NT2/D1 (cell line): ENCODE measurements around the gene ROBO1.

Source experiments
- DNase-seq: peaks from one replicate; pipeline ENCODE4 v3.0.0-alpha.2; 2011; ENCODE audit warnings: low read depth, low spot score
- H3K27me3 ChIP-seq: 2 replicates; pipeline ENCODE4 v1.6.0; 2011; ENCODE audit warnings: mild to moderate bottlenecking; ENCODE audit not compliant: insufficient read length, insufficient read depth
- H3K36me3 ChIP-seq: 2 replicates; pipeline ENCODE4 v1.6.1; 2011; ENCODE audit warnings: mild to moderate bottlenecking, low read length, mixed read lengths; ENCODE audit not compliant: insufficient read depth, insufficient read length
- H3K4me1 ChIP-seq: 2 replicates; pipeline ENCODE4 v1.5.1; 2011; ENCODE audit not compliant: insufficient read depth, insufficient read length
- H3K4me3 ChIP-seq: 2 replicates; pipeline ENCODE4 v1.5.1; 2011; ENCODE audit warnings: low read depth; ENCODE audit not compliant: insufficient read length
- H3K9ac ChIP-seq: 2 replicates; pipeline ENCODE4 v1.6.0; 2011; ENCODE audit warnings: low read depth; ENCODE audit not compliant: insufficient read length
- H3K9me3 ChIP-seq: 2 replicates; pipeline ENCODE4 v1.5.1; 2011; ENCODE audit warnings: mild to moderate bottlenecking, low read length; ENCODE audit not compliant: insufficient read depth
- SUZ12 ChIP-seq: IDR thresholded peaks from 2 replicates; pipeline ENCODE4 v1.6.1; 2011; ENCODE audit not compliant: insufficient read length, insufficient read depth; ENCODE audit errors: extremely low read depth
- YY1 ChIP-seq: IDR thresholded peaks from 2 replicates; pipeline ENCODE4 v1.6.1; 2011; ENCODE audit not compliant: insufficient read length, insufficient read depth
- ZNF274 ChIP-seq: IDR thresholded peaks from 2 replicates; pipeline ENCODE4 v1.6.1; 2011; ENCODE audit warnings: mild to moderate bottlenecking, low read depth, low read length

Gene ROBO1

GRCh38 chr3:78799681-78800080, 968.1 kb downstream of the ROBO1 start:
- H3K36me3 ChIP-seq: no peaks in the 10 kb centered on the region
- DNase-seq: no peak
- no peak overlapping the region for H3K4me3 ChIP-seq
- TF ChIP-seq SUZ12 (no peak), YY1 (no peak), ZNF274 (no peak)
- H3K9me3 ChIP-seq: no peaks in the 10 kb centered on the region
- H3K27me3 ChIP-seq: no peaks in the 10 kb centered on the region
- no peaks in the 10 kb centered on the region for H3K4me1 ChIP-seq
- H3K9ac ChIP-seq: no peak overlapping the region

GRCh38 chr3:78798266-78798832, 969.4 kb downstream of the ROBO1 start:
- Histone ChIP-seq H3K36me3 (no peaks in the 10 kb centered on the region), H3K9me3 (no peaks in the 10 kb centered on the region), H3K9ac (no peak overlapping the region), H3K4me3 (no peak overlapping the region), H3K4me1 (no peaks in the 10 kb centered on the region), H3K27me3 (no peaks in the 10 kb centered on the region)
- no peak for DNase-seq
- TF ChIP-seq YY1 (no peak), ZNF274 (no peak), SUZ12 (no peak)

- TF ChIP-seq ZNF274 (no peak), YY1 (no peak), SUZ12 (no peak)
- no peaks in the 10 kb centered on the region for H3K9me3 ChIP-seq
- no peaks in the 10 kb centered on the region for H3K4me1 ChIP-seq
- H3K9ac ChIP-seq: no peak overlapping the region
- no peaks in the 10 kb centered on the region for H3K36me3 ChIP-seq
- DNase-seq: no peak
- H3K4me3 ChIP-seq: no peak overlapping the region
- no peaks in the 10 kb centered on the region for H3K27me3 ChIP-seq
These were observed 973.4 kb downstream of the ROBO1 start for GRCh38 chr3:78794431-78794830.

GRCh38 chr3:78792733-78793132, 975.1 kb downstream of the ROBO1 start:
- Histone ChIP-seq H3K9me3 (no peaks in the 10 kb centered on the region), H3K36me3 (no peaks in the 10 kb centered on the region), H3K4me1 (no peaks in the 10 kb centered on the region), H3K4me3 (no peak overlapping the region), H3K9ac (no peak overlapping the region), H3K27me3 (no peaks in the 10 kb centered on the region)
- no peak for TF ChIP-seq YY1
- no peak for TF ChIP-seq ZNF274
- TF ChIP-seq SUZ12: no peak
- DNase-seq: no peak

GRCh38 chr3:78792212-78792611, 975.6 kb downstream of the ROBO1 start:
- no peaks in the 10 kb centered on the region for H3K4me1 ChIP-seq
- no peak overlapping the region for H3K9ac ChIP-seq
- no peaks in the 10 kb centered on the region for H3K36me3 ChIP-seq
- H3K9me3 ChIP-seq: no peaks in the 10 kb centered on the region
- no peaks in the 10 kb centered on the region for H3K27me3 ChIP-seq
- no peak for DNase-seq
- TF ChIP-seq YY1: no peak
- TF ChIP-seq ZNF274: no peak
- no peak for TF ChIP-seq SUZ12
- no peak overlapping the region for H3K4me3 ChIP-seq

- no peak for DNase-seq
- Histone ChIP-seq H3K9me3 (no peaks in the 10 kb centered on the region), H3K36me3 (no peaks in the 10 kb centered on the region), H3K4me1 (no peaks in the 10 kb centered on the region), H3K27me3 (no peaks in the 10 kb centered on the region), H3K4me3 (no peak overlapping the region), H3K9ac (no peak overlapping the region)
- no peak for TF ChIP-seq ZNF274
- no peak for TF ChIP-seq SUZ12
- TF ChIP-seq YY1: no peak
These were observed 976.0 kb downstream of the ROBO1 start for GRCh38 chr3:78791753-78792152.

- Histone ChIP-seq H3K9me3 (no peaks in the 10 kb centered on the region), H3K36me3 (no peaks in the 10 kb centered on the region), H3K4me1 (no peaks in the 10 kb centered on the region), H3K4me3 (no peak overlapping the region), H3K27me3 (no peaks in the 10 kb centered on the region), H3K9ac (no peak overlapping the region)
- TF ChIP-seq SUZ12 (no peak), YY1 (no peak), ZNF274 (no peak)
- DNase-seq: no peak
These were observed 979.0 kb downstream of the ROBO1 start for GRCh38 chr3:78788839-78789238.
